Measurements from ENCODE around the gene FOXP1.

The FOXP1 gene

DNA sequence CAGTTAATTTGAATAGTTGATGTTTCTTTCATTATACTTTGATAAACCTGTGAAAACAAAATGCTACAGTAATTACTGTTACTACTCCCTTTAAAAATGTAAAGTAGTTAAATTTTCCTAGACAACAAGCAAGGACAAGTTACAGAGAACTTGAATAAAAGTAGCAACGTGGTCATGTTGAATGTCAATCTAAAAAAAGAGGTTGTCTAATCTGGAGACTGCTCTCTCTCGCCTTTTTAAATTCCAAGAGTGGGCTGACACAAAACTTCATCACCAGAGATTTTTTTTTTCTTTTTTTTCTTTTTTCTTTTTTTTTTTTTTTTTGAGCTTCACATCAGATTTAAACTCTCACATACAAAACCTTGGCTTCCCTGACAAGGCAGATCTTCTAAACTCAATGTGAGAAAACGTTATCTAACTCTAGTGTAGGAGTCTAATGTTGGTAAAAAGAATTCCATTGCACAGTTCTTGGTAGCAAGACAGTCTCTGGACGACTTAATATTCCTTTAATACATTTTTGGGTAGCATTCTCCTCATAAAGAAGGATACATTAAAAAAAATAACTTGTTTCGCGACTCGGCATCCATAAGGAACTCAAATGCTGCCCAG, 4.1 kb downstream of the FOXP1 start:
- H3K9ac ChIP-seq, result no peak overlapping the region
- no peak overlapping the region for H3K27ac ChIP-seq
- H3K4me3 ChIP-seq (ENCODE audit: low read depth, low read length), result no peak overlapping the region

DNA sequence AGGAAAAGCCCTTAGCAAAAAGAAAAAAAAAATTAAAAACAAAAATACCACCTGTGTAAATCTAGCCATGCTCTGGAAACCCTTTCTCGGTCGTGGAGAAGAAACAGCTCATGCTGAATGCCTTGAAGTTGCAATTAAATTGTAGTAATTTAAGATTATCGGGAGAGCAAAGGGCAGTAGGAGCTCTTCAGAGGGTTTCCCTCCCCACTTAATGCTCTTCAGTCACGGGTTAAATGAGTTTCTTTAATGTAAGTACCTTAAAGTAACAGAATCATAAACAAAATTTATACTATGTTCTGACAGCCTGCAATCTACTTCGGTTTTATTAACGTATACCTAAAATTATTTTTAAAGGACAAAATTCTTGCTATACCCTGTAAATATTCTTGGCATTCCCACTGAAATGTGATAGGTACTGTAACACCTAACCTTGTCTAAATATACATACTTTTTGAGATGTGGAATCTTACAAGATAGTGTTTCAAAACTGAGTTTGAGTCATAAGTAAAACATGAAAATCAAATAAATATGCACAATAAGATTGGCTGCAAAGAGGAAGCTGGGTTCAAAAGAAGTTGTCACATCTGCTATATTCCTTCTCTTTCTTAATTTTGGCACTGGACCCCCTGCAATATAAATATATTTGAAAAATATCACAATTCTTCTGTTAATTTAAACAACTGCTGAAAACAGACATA, 5.3 kb downstream of the FOXP1 start:
- TF ChIP-seq, protein P1, sequence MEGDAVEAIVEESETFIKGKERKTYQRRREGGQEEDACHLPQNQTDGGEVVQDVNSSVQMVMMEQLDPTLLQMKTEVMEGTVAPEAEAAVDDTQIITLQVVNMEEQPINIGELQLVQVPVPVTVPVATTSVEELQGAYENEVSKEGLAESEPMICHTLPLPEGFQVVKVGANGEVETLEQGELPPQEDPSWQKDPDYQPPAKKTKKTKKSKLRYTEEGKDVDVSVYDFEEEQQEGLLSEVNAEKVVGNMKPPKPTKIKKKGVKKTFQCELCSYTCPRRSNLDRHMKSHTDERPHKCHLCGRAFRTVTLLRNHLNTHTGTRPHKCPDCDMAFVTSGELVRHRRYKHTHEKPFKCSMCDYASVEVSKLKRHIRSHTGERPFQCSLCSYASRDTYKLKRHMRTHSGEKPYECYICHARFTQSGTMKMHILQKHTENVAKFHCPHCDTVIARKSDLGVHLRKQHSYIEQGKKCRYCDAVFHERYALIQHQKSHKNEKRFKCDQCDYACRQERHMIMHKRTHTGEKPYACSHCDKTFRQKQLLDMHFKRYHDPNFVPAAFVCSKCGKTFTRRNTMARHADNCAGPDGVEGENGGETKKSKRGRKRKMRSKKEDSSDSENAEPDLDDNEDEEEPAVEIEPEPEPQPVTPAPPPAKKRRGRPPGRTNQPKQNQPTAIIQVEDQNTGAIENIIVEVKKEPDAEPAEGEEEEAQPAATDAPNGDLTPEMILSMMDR (IDR thresholded peaks at IDR 0.05), result no peak
- Histone ChIP-seq H3K27me3 (ENCODE audit: control insufficient read depth, insufficient read depth, low read length) (no peaks in the 10 kb centered on the region), H3K9ac (no peak overlapping the region), H3K79me2 (no peaks in the 10 kb centered on the region), H3K27ac (no peak overlapping the region), H3K4me2 (ENCODE audit: low read length) (no peak overlapping the region), H3K9me3 (ENCODE audit: control insufficient read depth, low read length) (no peaks in the 10 kb centered on the region), H2AFZ (no peak overlapping the region), H3K4me1 (no peaks in the 10 kb centered on the region), H3K4me3 (ENCODE audit: low read depth, low read length) (no peak overlapping the region), H3K36me3 (ENCODE audit: control insufficient read depth, insufficient read depth, low read length) (no peaks in the 10 kb centered on the region)

More for the DNA sequence above, 4.1 kb downstream of the FOXP1 start:
- Histone ChIP-seq H3K36me3 (ENCODE audit: control insufficient read depth, insufficient read depth, low read length) (no peaks in the 10 kb centered on the region), H3K4me2 (ENCODE audit: low read length) (no peak overlapping the region), H2AFZ (no peak overlapping the region), H3K9me3 (ENCODE audit: control insufficient read depth, low read length) (no peaks in the 10 kb centered on the region), H3K79me2 (no peaks in the 10 kb centered on the region), H3K27me3 (ENCODE audit: control insufficient read depth, insufficient read depth, low read length) (no peaks in the 10 kb centered on the region), H3K4me1 (no peaks in the 10 kb centered on the region)
- TF ChIP-seq, protein P1 (IDR thresholded peaks at IDR 0.05), result no peak

DNA sequence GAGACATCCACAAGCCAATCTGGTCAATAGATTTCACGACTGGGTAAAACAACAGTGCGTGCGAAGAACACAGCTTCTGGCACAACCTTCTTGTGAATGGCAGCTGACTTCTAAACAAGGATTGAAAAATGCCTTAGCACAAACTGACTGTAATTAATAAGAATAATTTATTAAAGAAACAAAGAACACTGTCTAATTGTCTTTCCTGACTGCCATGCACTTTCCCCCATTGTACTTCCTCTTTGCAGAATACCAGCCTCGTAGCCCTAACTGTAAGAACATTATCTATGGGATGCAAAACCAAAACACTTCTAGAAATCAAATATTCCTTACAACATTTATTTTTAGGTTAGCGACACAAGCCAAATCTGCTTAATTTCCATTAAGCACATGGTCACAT, 6.5 kb downstream of the FOXP1 start:
- no peak overlapping the region for H3K4me2 ChIP-seq (ENCODE audit: low read length)
- no peaks in the 10 kb centered on the region for H3K4me1 ChIP-seq
- no peak overlapping the region for H3K27ac ChIP-seq
- no peak overlapping the region for H2AFZ ChIP-seq
- H3K27me3 ChIP-seq (ENCODE audit: control insufficient read depth, insufficient read depth, low read length), result no peaks in the 10 kb centered on the region
- H3K79me2 ChIP-seq, result no peaks in the 10 kb centered on the region
- TF ChIP-seq, protein P1 (IDR thresholded peaks at IDR 0.05), result no peak
- no peak overlapping the region for H3K4me3 ChIP-seq (ENCODE audit: low read depth, low read length)
- no peaks in the 10 kb centered on the region for H3K36me3 ChIP-seq (ENCODE audit: control insufficient read depth, insufficient read depth, low read length)
- H3K9ac ChIP-seq, result no peak overlapping the region
- H3K9me3 ChIP-seq (ENCODE audit: control insufficient read depth, low read length), result no peaks in the 10 kb centered on the region

DNA sequence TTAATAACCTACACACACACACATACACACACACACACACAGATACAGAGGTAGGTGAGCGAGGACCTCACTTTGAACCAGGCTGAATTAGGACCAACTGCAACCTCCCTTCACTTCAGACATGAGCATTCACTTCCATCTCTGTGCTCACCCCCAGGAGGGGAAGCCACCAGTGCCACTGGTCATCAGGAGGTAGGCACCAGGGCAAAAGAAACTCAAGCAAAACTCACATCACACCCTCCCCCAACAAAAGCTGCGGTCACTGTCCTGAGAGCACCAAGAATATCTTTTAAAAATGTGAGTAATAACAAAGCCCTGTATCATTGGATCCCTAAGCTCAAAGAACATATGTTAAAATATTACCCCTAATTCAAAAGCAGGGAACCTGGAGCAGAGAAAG, 8.1 kb downstream of the FOXP1 start:
- H3K4me2 ChIP-seq (ENCODE audit: low read length), result no peak overlapping the region
- TF ChIP-seq, protein P1 (IDR thresholded peaks at IDR 0.05), result no peak
- H3K36me3 ChIP-seq (ENCODE audit: control insufficient read depth, insufficient read depth, low read length), result no peaks in the 10 kb centered on the region
- H3K9ac ChIP-seq, result no peak overlapping the region
- no peaks in the 10 kb centered on the region for H3K4me1 ChIP-seq
- H3K4me3 ChIP-seq (ENCODE audit: low read depth, low read length), result no peak overlapping the region
- no peak overlapping the region for H3K27ac ChIP-seq
- H2AFZ ChIP-seq, result no peak overlapping the region
- H3K9me3 ChIP-seq (ENCODE audit: control insufficient read depth, low read length), result no peaks in the 10 kb centered on the region
- no peaks in the 10 kb centered on the region for H3K27me3 ChIP-seq (ENCODE audit: control insufficient read depth, insufficient read depth, low read length)
- no peaks in the 10 kb centered on the region for H3K79me2 ChIP-seq

DNA sequence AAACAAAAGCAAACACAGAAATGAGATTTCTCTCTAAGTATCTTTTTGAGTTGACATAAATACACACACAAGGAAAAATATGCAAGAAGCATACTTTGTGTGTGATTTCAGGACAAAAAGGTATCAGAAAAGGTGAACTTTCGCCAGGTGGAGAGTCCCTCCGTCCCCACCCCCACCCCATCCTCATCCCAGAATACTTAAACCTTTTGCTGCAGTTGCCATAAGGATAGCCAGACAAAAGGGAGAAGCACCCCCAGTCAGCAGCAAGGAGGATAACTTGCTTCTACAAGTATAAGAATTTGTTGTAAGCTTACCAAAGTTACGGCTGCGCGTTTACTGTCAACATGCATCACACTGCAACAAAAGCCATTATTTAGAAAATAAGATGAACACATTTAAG, 10.3 kb downstream of the FOXP1 start:
- TF ChIP-seq, protein P1 (IDR thresholded peaks at IDR 0.05), result no peak
- H3K27me3 ChIP-seq (ENCODE audit: control insufficient read depth, insufficient read depth, low read length), result no peaks in the 10 kb centered on the region
- H3K9ac ChIP-seq, result no peak overlapping the region
- no peaks in the 10 kb centered on the region for H3K79me2 ChIP-seq
- no peak overlapping the region for H3K4me3 ChIP-seq (ENCODE audit: low read depth, low read length)
- H2AFZ ChIP-seq, result no peak overlapping the region
- H3K4me1 ChIP-seq, result no peaks in the 10 kb centered on the region
- no peaks in the 10 kb centered on the region for H3K9me3 ChIP-seq (ENCODE audit: control insufficient read depth, low read length)
- H3K27ac ChIP-seq, result no peak overlapping the region
- H3K4me2 ChIP-seq (ENCODE audit: low read length), result no peak overlapping the region
- no peaks in the 10 kb centered on the region for H3K36me3 ChIP-seq (ENCODE audit: control insufficient read depth, insufficient read depth, low read length)

Measured in parathyroid adenoma (tissue), 2 donors.